Thyroid gland (tissue), 4 donors: ENCODE results near the gene POLR2L.

ENCODE experiments used
- CTCF ChIP-seq, 6 experiments: fragments of 200-600 bp in 3 of 6; fragments of 450-650 bp in 3 of 6; sonication (generic) in 3 of 6; IDR thresholded peaks; one replicate each; pipeline ENCODE4 v1.5.1; 2016 to 2019; ENCODE audit warnings: antibody characterized with exemption in 6 of 6, mild to moderate bottlenecking in 2 of 6, inconsistent platforms in 1 of 6, moderate library complexity in 1 of 6
- POLR2A ChIP-seq, 2 donors: fragments of 450-650 bp; IDR thresholded peaks; one replicate each; pipeline ENCODE4 v1.6.1; 2017; ENCODE audit warnings: antibody characterized with exemption in 2 of 2, mild to moderate bottlenecking in 2 of 2, moderate library complexity in 1 of 2

GRCh38 chr11:794766-795633 lies 47.3 kb downstream of the POLR2L start:
- TF ChIP-seq CTCF (IDR thresholded peaks at IDR 0.05) (no peak), POLR2A (IDR thresholded peaks at IDR 0.05) (no peak)
